K562 (cell line): ENCODE results near the gene NAPA. TPM values are rescaled to one million over a fixed set of nuclear protein-coding genes. Genes with fewer than 3 reads are reported as not detected.

Experiments
- ATAC-seq: fragments of 200-7000 bp; cut with Tn5 transposase; 3 replicates; pipeline ENCODE4 v1.9.1; 2020; ENCODE audit warnings: moderate library complexity
- BruUV-seq: library from RNA; stranded (reverse); fragments of 400-500 nt; replicated peaks from 2 replicates; lab custom pipeline; 2021; lab: Mats Ljungman, UMichigan
- CTCF ChIA-PET: fragments of 300-600 bp; formaldehyde crosslinking; extraction: SDS; loops from one replicate; lab custom pipeline; 2021; ENCODE audit warnings: low intra/inter-chr PET ratio; lab: Yijun Ruan, JAX
- POLR2A ChIA-PET: fragments of 300-600, 350-650 bp; sonication (Branson Sonifier 250); formaldehyde crosslinking; extraction: SDS; loops from one replicate; lab custom pipeline; 2021; ENCODE audit warnings: antibody characterized with exemption, inconsistent platforms; lab: Yijun Ruan, JAX
- DNase-seq, 4 experiments: peaks; one replicate each; pipeline versions ENCODE4 v3.0.0 to v3.0.0-alpha.2; 2011 to 2018; ENCODE audit warnings: low spot score in 3 of 4, mixed read lengths in 3 of 4; ENCODE audit errors: extremely low read depth in 1 of 4
- FAIRE-seq: peaks from 2 replicates; lab custom pipeline; 2011; peaks lifted over from hg19 to GRCh38; lab: Jason Lieb, UNC
- H2AFZ ChIP-seq: 2 replicates; pipeline ENCODE4 v1.6.0; 2011; ENCODE audit warnings: low read depth, low read length, control low read depth, inconsistent platforms
- H3K27ac ChIP-seq: fragments of 200-600 bp; 3 replicates; pipeline ENCODE4 v1.8.0; 2011; ENCODE audit warnings: low read depth, mild to moderate bottlenecking, control low read depth, inconsistent platforms, low read length, moderate library complexity, mixed read lengths; ENCODE audit errors: extremely low read depth
- H3K27me3 ChIP-seq, 2 experiments: fragments of 300-600 bp in 1 of 2; 2 replicates in 1 of 2; 3 replicates in 1 of 2; pipeline versions ENCODE4 v1.6.0 to v1.8.0; 2011; ENCODE audit warnings: inconsistent platforms in 2 of 2, low read length in 2 of 2, mild to moderate bottlenecking in 1 of 2, mixed read lengths in 1 of 2, moderate library complexity in 1 of 2; ENCODE audit not compliant: control insufficient read depth in 2 of 2, insufficient read depth in 2 of 2
- H3K36me3 ChIP-seq: fragments of 300-600 bp; 3 replicates; pipeline ENCODE4 v1.8.0; 2011; ENCODE audit warnings: mild to moderate bottlenecking, low read length, inconsistent platforms; ENCODE audit not compliant: control insufficient read depth, insufficient read depth
- H3K4me1 ChIP-seq, 2 experiments: fragments of 200-600 bp in 1 of 2; replicated peaks in 1 of 2; 2 replicates in 1 of 2; 3 replicates in 1 of 2; pipeline versions ENCODE4 v1.5.1 to v1.8.0; 2011; ENCODE audit warnings: inconsistent platforms in 2 of 2, low read length in 2 of 2, mild to moderate bottlenecking in 1 of 2, mixed read lengths in 1 of 2, moderate library complexity in 1 of 2; ENCODE audit not compliant: control insufficient read depth in 2 of 2, insufficient read depth in 2 of 2
- H3K4me2 ChIP-seq: 2 replicates; pipeline ENCODE4 v1.6.1; 2011; ENCODE audit warnings: low read length, control low read depth, inconsistent platforms, mixed read lengths; ENCODE audit not compliant: insufficient read depth
- H3K4me3 ChIP-seq: fragments of 200-600 bp; sonication (generic), shearing (Covaris generic); 2 replicates; pipeline ENCODE4 v1.5.1; 2016; ENCODE audit warnings: control low read depth, inconsistent platforms
- H3K79me2 ChIP-seq: fragments of 200-600 bp; 3 replicates; pipeline ENCODE4 v1.8.0; 2011; ENCODE audit warnings: low read length, inconsistent platforms; ENCODE audit not compliant: control insufficient read depth, insufficient read depth
- H3K9ac ChIP-seq, 2 experiments: 2 replicates each; pipeline versions ENCODE4 v1.6.0 to v1.6.1; 2011; ENCODE audit warnings: low read depth in 2 of 2, low read length in 2 of 2, control low read depth in 1 of 2, inconsistent platforms in 1 of 2, mild to moderate bottlenecking in 1 of 2, mixed read lengths in 1 of 2; ENCODE audit not compliant: insufficient read depth in 1 of 2
- H3K9me1 ChIP-seq: one replicate; pipeline ENCODE4 v1.6.0; 2011; ENCODE audit warnings: inconsistent platforms, mild to moderate bottlenecking, low read length, moderate library complexity; ENCODE audit not compliant: control insufficient read depth, insufficient read depth
- H3K9me3 ChIP-seq: replicated peaks from 2 replicates; pipeline ENCODE4 v1.5.1; 2011; ENCODE audit warnings: low read depth, low read length, inconsistent platforms; ENCODE audit not compliant: control insufficient read depth, insufficient read depth
- H4K20me1 ChIP-seq: replicated peaks from 2 replicates; pipeline ENCODE4 v1.6.1; 2011; ENCODE audit warnings: low read length, inconsistent platforms, mixed read lengths; ENCODE audit not compliant: control insufficient read depth, insufficient read depth
- ETV1 ChIP-seq: fragments of 450-650 bp; conservative IDR thresholded peaks from 2 replicates; pipeline ENCODE4 v1.6.1; 2016; ENCODE audit warnings: missing genetic modification characterization, control low read depth, low read depth, missing compliant biosample characterization
- FOS ChIP-seq: IDR thresholded peaks from 3 replicates; pipeline ENCODE4 v1.6.1; 2011; ENCODE audit not compliant: insufficient read length; ENCODE audit errors: extremely low read depth
- HLTF ChIP-seq: fragments of 450-650 bp; IDR thresholded peaks from 2 replicates; pipeline ENCODE4 v1.6.1; 2016
- KDM1A ChIP-seq, 2 experiments: fragments of 450-650 bp; IDR thresholded peaks; 2 replicates each; pipeline ENCODE4 v1.6.1; 2016; ENCODE audit warnings: mild to moderate bottlenecking in 2 of 2
- L3MBTL2 ChIP-seq: fragments of 450-650 bp; IDR thresholded peaks from 2 replicates; pipeline ENCODE4 v1.6.1; 2016; ENCODE audit warnings: mild to moderate bottlenecking, moderate library complexity
- MYNN ChIP-seq, 2 experiments: sonication (generic); formaldehyde crosslinking in 1 of 2; IDR thresholded peaks; 2 replicates each; pipeline versions ENCODE4 v1.5.0 to v1.6.1; 2016 to 2020; ENCODE audit warnings: antibody characterized with exemption in 1 of 2, missing genetic modification reagents in 1 of 2
- NR2C2 ChIP-seq, 2 experiments: fragments of 200-800 bp in 1 of 2; sonication (Bioruptor generic) in 1 of 2; sonication (generic) in 1 of 2; formaldehyde crosslinking in 1 of 2; IDR thresholded peaks; 2 replicates each; pipeline versions ENCODE4 v1.6.1 to v1.8.0; 2016 to 2022; ENCODE audit warnings: mild to moderate bottlenecking in 1 of 2, missing compliant biosample characterization in 1 of 2, missing genetic modification characterization in 1 of 2, missing genetic modification reagents in 1 of 2
- NR2F6 ChIP-seq: fragments of 450-650 bp; formaldehyde crosslinking; IDR thresholded peaks from 2 replicates; pipeline ENCODE4 v1.4.0; 2020; ENCODE audit warnings: mild to moderate bottlenecking
- POLR2AphosphoS2 ChIP-seq: IDR thresholded peaks from 2 replicates; pipeline ENCODE4 v1.6.1; 2012; ENCODE audit warnings: low read length, improper control_type of control experiment
- RUNX1 ChIP-seq: sonication (generic); IDR thresholded peaks from 2 replicates; pipeline ENCODE4 v1.6.1; 2016; ENCODE audit warnings: antibody characterized with exemption, low read depth
- SP2 ChIP-seq: IDR thresholded peaks from 2 replicates; pipeline ENCODE4 v1.6.1; 2011; ENCODE audit warnings: mild to moderate bottlenecking, low read depth, low read length, moderate library complexity; ENCODE audit not compliant: poor library complexity, severe bottlenecking; ENCODE audit errors: extremely low read depth
- ZBTB33 ChIP-seq: sonication (generic); formaldehyde crosslinking; IDR thresholded peaks from 2 replicates; pipeline ENCODE4 v1.8.1; 2023; ENCODE audit warnings: mild to moderate bottlenecking, missing genetic modification reagents
- ZNF146 ChIP-seq: IDR thresholded peaks from one replicate; pipeline ENCODE4 v1.6.1; 2018; ENCODE audit warnings: missing compliant biosample characterization; ENCODE audit not compliant: unreplicated experiment
- ZNF512 ChIP-seq: IDR thresholded peaks from 2 replicates; pipeline ENCODE4 v1.6.1; 2016; ENCODE audit warnings: missing genetic modification characterization, missing compliant biosample characterization
- ZNF584 ChIP-seq: fragments of 200-800 bp; sonication (Bioruptor generic); IDR thresholded peaks from 2 replicates; pipeline ENCODE4 v1.6.1; 2016; ENCODE audit warnings: low read depth, mild to moderate bottlenecking, missing genetic modification characterization, missing compliant biosample characterization
- WGBS: fragments of 100-300 bp; shearing (Covaris generic); methylation state at CpG from one replicate; pipeline ENCODE4 v1.1.6; 2016; ENCODE audit warnings: low coverage, mixed read lengths; ENCODE audit not compliant: insufficient coverage; ENCODE audit errors: missing lambda C conversion rate; 5-methylcytosine and 5-hydroxymethylcytosine counted together
- in situ Hi-C: fragments of 300-500 bp; cut with MboI; formaldehyde crosslinking; loops from 4 replicates; pipeline ENCODE4 v1.15.0; 2018; ENCODE audit warnings: inconsistent platforms, mixed read lengths
- intact Hi-C: fragments of 100-400 bp; cut with micrococcal nuclease; formaldehyde crosslinking; loops from 2 replicates; pipeline ENCODE4 v1.14.2; 2022
- polyA plus RNA-seq, 8 experiments: library from polyadenylated mRNA; depleted of rRNA in 4 of 8; stranded (reverse) in 5 of 8; unstranded in 3 of 8; fragments of >200 nt; fragmentation: Nextera tagmentation in 2 of 8; fragmentation: Illumina TruSeq in 1 of 8; extraction: Ambion mirVana in 2 of 8; extraction: Trizol in 1 of 8; gene quantifications; 2 replicates each; pipeline versions ENCODE4 v1.2.1 to v1.2.3, GENCODE V29; 2011 to 2014; ENCODE audit warnings: inconsistent platforms in 1 of 8, missing spikeins in 1 of 8
- total RNA-seq, 7 experiments: library from RNA; depleted of rRNA in 6 of 7; stranded (reverse); fragments of >200 nt in 6 of 7; fragmentation: Illumina TruSeq in 2 of 7; extraction: Trizol in 2 of 7; gene quantifications; 2 replicates each; pipeline versions ENCODE4 v1.2.1 to v1.2.3, GENCODE V29; 2011 to 2021; ENCODE audit warnings: low replicate concordance in 1 of 7

NAPA gene
- total and polyA plus RNA-seq, 9 of the 15 experiments (the other 6 are each of a cell fraction or from before 2014, with no cell fraction given): 5.4 to 98.6 (median 77.5) TPM

- Histone ChIP-seq H3K9me3 (no peaks in the 10 kb centered on the region), H3K4me1 (peaks cover 2 to 25% of the 10 kb centered on the region in 2 experiments; a peak in 4 of 5 replicates), H3K9me1 (no peaks in the 10 kb centered on the region), H3K4me3 (no peak overlapping the region), H3K27me3 (peaks cover 37 to 67% of the 10 kb centered on the region in 2 experiments), H3K9ac (no peak overlapping the region), H3K36me3 (no peaks in the 10 kb centered on the region), H3K27ac (no peak overlapping the region), H2AFZ (no peak overlapping the region), H4K20me1 (0 out of 2 replicates have a peak, but pooled peaks cover 14% of the 10 kb centered on the region), H3K4me2 (no peak overlapping the region), H3K79me2 (no peaks in the 10 kb centered on the region)
- in situ Hi-C loops (no loop called here), intact Hi-C loops (no loop called here)
- TF ChIP-seq ZNF584 (CRISPR knock-in tag) (no peak), NR2F6 (no peak), MYNN (IDR thresholded peaks at IDR 0.05) (no peak), MYNN (CRISPR knock-in tag; IDR thresholded peaks at IDR 0.05) (no peak), KDM1A (IDR thresholded peaks at IDR 0.05) (no peak), RUNX1 (no peak), NR2C2 (CRISPR knock-in tag; IDR thresholded peaks at IDR 0.05) (no peak), NR2C2 (tag; IDR thresholded peaks at IDR 0.05) (no peak), FOS (no peak), ETV1 (tag) (no peak), HLTF (no peak), L3MBTL2 (no peak), ZNF512 (no peak), ZNF146 (CRISPR knock-in tag) (no peak), SP2 (no peak), POLR2AphosphoS2 (no peak), ZBTB33 (CRISPR knock-in tag) (no peak)
- ATAC-seq (no peak), DNase-seq (no peak), FAIRE-seq (no peak)
- no TSS peak for BruUV-seq
- 12% methylated on average over 26 of the region's 27 CpGs for WGBS
- POLR2A ChIA-PET: no interaction called here
- CTCF ChIA-PET: no interaction called here
These were observed 48.9 kb downstream of the NAPA start for GRCh38 chr19:47465957-47466356.
